ENCODE results near the gene KMT2B. TPM values are rescaled to one million over a fixed set of nuclear protein-coding genes. Genes with fewer than 3 reads are reported as not detected.

The KMT2B gene
- total RNA-seq, 4 donors from 2014 or later: 7.3 to 26.6 (median 15.1) TPM

- no peak for TF ChIP-seq CTCF (IDR thresholded peaks at IDR 0.05; ENCODE audit: low read depth)
These were observed 28.7 kb downstream of the KMT2B start for GRCh38 chr19:35746531-35746930.

GRCh38 chr19:35748106-35749020, 30.6 kb downstream of the KMT2B start, which contains the start of gene LIN37:
TSS of gene LIN37 (plus strand) at chr19:35748576. CDS start at chr19:35748725, 149 bp downstream.
- TF ChIP-seq CTCF (IDR thresholded peaks at IDR 0.05; ENCODE audit: low read depth): no peak

GRCh38 chr19:35750167-35750566, 32.4 kb downstream of the KMT2B start:
- TF ChIP-seq CTCF (IDR thresholded peaks at IDR 0.05; ENCODE audit: low read depth): no peak

GRCh38 chr19:35751839-35752745, 34.3 kb downstream of the KMT2B start:
- TF ChIP-seq CTCF (IDR thresholded peaks at IDR 0.05; ENCODE audit: low read depth): no peak

GRCh38 chr19:35752746-35753350, 35.0 kb downstream of the KMT2B start:
- TF ChIP-seq CTCF (IDR thresholded peaks at IDR 0.05; ENCODE audit: low read depth): no peak

- TF ChIP-seq CTCF (IDR thresholded peaks at IDR 0.05; ENCODE audit: low read depth): no peak
These were observed 36.0 kb downstream of the KMT2B start for GRCh38 chr19:35753634-35754369.

All from subcutaneous adipose tissue (tissue), 4 donors.